ENCODE data around the gene CD96.

GRCh38 chr3:111585217-111585616 lies 43.2 kb downstream of the CD96 start:
- TF ChIP-seq CTCF (IDR thresholded peaks at IDR 0.05; ENCODE audit: extremely low read depth in 1 of 2, insufficient read depth in 1 of 2, low read depth in 1 of 2, low read length in 2 of 2) (no peak), EZH2 (IDR thresholded peaks at IDR 0.05; ENCODE audit: borderline replicate concordance, low read depth, low read length, severe bottlenecking) (no peak), MAX (IDR thresholded peaks at IDR 0.05; ENCODE audit: insufficient read depth, insufficient read length) (no peak), POLR2AphosphoS5 (IDR thresholded peaks at IDR 0.05; ENCODE audit: insufficient read depth, low read depth, low read length) (no peak), JUN (IDR thresholded peaks at IDR 0.05; ENCODE audit: borderline replicate concordance, insufficient read depth, insufficient read length, low read depth) (no peak), POLR2A (IDR thresholded peaks at IDR 0.05; ENCODE audit: low read depth, low read length) (no peak)

Measured in endothelial cell of umbilical vein (primary cell).